ENCODE results near the gene VKORC1. TPM values are rescaled to one million over a fixed set of nuclear protein-coding genes. Genes with fewer than 3 reads are reported as not detected.
A peak's percentile ranks its signal among the peaks of the same experiment; 100 is the strongest.

Gene VKORC1
- total RNA-seq, 1 experiment from 2014 or later = 98.3 TPM

GRCh38 chr16:31073970-31074813 is 20.4 kb downstream of the VKORC1 start, which contains the start of the genes ZNF646 and ZNF668:
TSS of gene ZNF646 (plus strand) at chr16:31074422. CDS start at chr16:31076325, 1,903 bp downstream.
TSS of gene ZNF668 (minus strand) at chr16:31074240. CDS start at chr16:31064459, 9,781 bp downstream.
- intact Hi-C loops (cut with micrococcal nuclease; ENCODE audit: unreplicated experiment) = loop anchor here (1.0 kb wide), 3 partner anchors 20 to 68 kb away; partner anchors contain the start of gene VKORC1
- Histone ChIP-seq H3K9me3 (ENCODE audit: low read depth, low read length, poor library complexity, severe bottlenecking) (no peaks in the 10 kb centered on the region), H3K4me1 (ENCODE audit: insufficient read depth, low read length, poor library complexity, severe bottlenecking) (peaks cover 19% of the 10 kb centered on the region), H3K36me3 (ENCODE audit: insufficient read depth, low read length, poor library complexity, severe bottlenecking) (peaks cover 30% of the 10 kb centered on the region), H3K27me3 (replicated peaks; ENCODE audit: insufficient read depth, low read depth, low read length, poor library complexity) (no peaks in the 10 kb centered on the region), H3K4me3 (ENCODE audit: low read depth, low read length, poor library complexity, severe bottlenecking) (peak within 1 kb of the TSS; percentile 89), H3K27ac (ENCODE audit: low read depth, low read length, poor library complexity, severe bottlenecking) (peak within 1 kb of the TSS; percentile 99)
- BruUV-seq (replicated peaks) = no TSS peak
- ChIA-PET CTCF (interaction anchor here (1.3 kb wide), 1 partner anchor 68 kb away, joined by 7 read pairs; no protein-coding TSS in a partner anchor), POLR2A (ENCODE audit: low non-redundant PET) (interaction anchor here (0.9 kb wide), 1 partner anchor 106 kb away, joined by 4 read pairs; the partner anchor contains the start of gene FUS)
- DNase-seq (ENCODE audit: low spot score) = peak; percentile 100
- TF ChIP-seq CTCF (conservative IDR thresholded peaks at IDR 0.05; ENCODE audit: low read depth, low read length) (no peak), EZH2 (IDR thresholded peaks at IDR 0.05; ENCODE audit: borderline replicate concordance, low read depth, low read length, poor library complexity, severe bottlenecking) (no peak)

GRCh38 chr16:31073142-31073969 is 21.2 kb downstream of the VKORC1 start:
- POLR2A ChIA-PET (ENCODE audit: low non-redundant PET) = interaction anchor here (0.9 kb wide), 1 partner anchor 107 kb away, joined by 4 read pairs; the partner anchor contains the start of gene FUS
- peak overlapping the region; percentile 99 for H3K27ac ChIP-seq (ENCODE audit: low read depth, low read length, poor library complexity, severe bottlenecking)
- H3K4me3 ChIP-seq (ENCODE audit: low read depth, low read length, poor library complexity, severe bottlenecking) = peak overlapping the region; percentile 89
- peaks cover 22% of the 10 kb centered on the region for H3K36me3 ChIP-seq (ENCODE audit: insufficient read depth, low read length, poor library complexity, severe bottlenecking)
- H3K4me1 ChIP-seq (ENCODE audit: insufficient read depth, low read length, poor library complexity, severe bottlenecking) = peaks cover 19% of the 10 kb centered on the region
- no TSS peak for BruUV-seq (replicated peaks)
- CTCF ChIA-PET = interaction anchor here (1.3 kb wide), 1 partner anchor 69 kb away, joined by 7 read pairs; no protein-coding TSS in a partner anchor
- H3K9me3 ChIP-seq (ENCODE audit: low read depth, low read length, poor library complexity, severe bottlenecking) = no peaks in the 10 kb centered on the region
- DNase-seq (ENCODE audit: low spot score) = peak; percentile 96
- TF ChIP-seq EZH2 (IDR thresholded peaks at IDR 0.05; ENCODE audit: borderline replicate concordance, low read depth, low read length, poor library complexity, severe bottlenecking) (no peak), CTCF (conservative IDR thresholded peaks at IDR 0.05; ENCODE audit: low read depth, low read length) (no peak)
- intact Hi-C loops (cut with micrococcal nuclease; ENCODE audit: unreplicated experiment) = loop anchor here (1.0 kb wide), 1 partner anchor 39 kb away; no protein-coding TSS in a partner anchor
- no peaks in the 10 kb centered on the region for H3K27me3 ChIP-seq (replicated peaks; ENCODE audit: insufficient read depth, low read depth, low read length, poor library complexity)

- intact Hi-C loops (cut with micrococcal nuclease; ENCODE audit: unreplicated experiment) = loop anchor here (1.0 kb wide), 1 partner anchor 38 kb away; no protein-coding TSS in a partner anchor
- ChIA-PET POLR2A (ENCODE audit: low non-redundant PET) (no interaction called here), CTCF (no interaction called here)
- peak; percentile 48 for DNase-seq (ENCODE audit: low spot score)
- Histone ChIP-seq H3K9me3 (ENCODE audit: low read depth, low read length, poor library complexity, severe bottlenecking) (no peaks in the 10 kb centered on the region), H3K36me3 (ENCODE audit: insufficient read depth, low read length, poor library complexity, severe bottlenecking) (peaks cover 14% of the 10 kb centered on the region), H3K27me3 (replicated peaks; ENCODE audit: insufficient read depth, low read depth, low read length, poor library complexity) (no peaks in the 10 kb centered on the region), H3K4me3 (ENCODE audit: low read depth, low read length, poor library complexity, severe bottlenecking) (peak overlapping the region; percentile 89), H3K27ac (ENCODE audit: low read depth, low read length, poor library complexity, severe bottlenecking) (peak overlapping the region; percentile 99), H3K4me1 (ENCODE audit: insufficient read depth, low read length, poor library complexity, severe bottlenecking) (peaks cover 19% of the 10 kb centered on the region)
- TF ChIP-seq EZH2 (IDR thresholded peaks at IDR 0.05; ENCODE audit: borderline replicate concordance, low read depth, low read length, poor library complexity, severe bottlenecking) (no peak), CTCF (conservative IDR thresholded peaks at IDR 0.05; ENCODE audit: low read depth, low read length) (no peak)
- BruUV-seq (replicated peaks) = no TSS peak
These were observed 22.0 kb downstream of the VKORC1 start for GRCh38 chr16:31072540-31073141.

Measured in A673 (cell line).